HUES64 (cell line): Measurements from ENCODE around the gene PEAR1.
"Not testable (repeated sequence)": the region's sequence is repeated elsewhere in the genome, so short reads cannot be mapped to it uniquely, and the experiment has no call there.

Experiments used
- H3K27ac ChIP-seq: 2 replicates; pipeline ENCODE4 v1.7.0; 2013; ENCODE audit warnings: low read depth, low read length, inconsistent platforms
- H3K27me3 ChIP-seq: 2 replicates; pipeline ENCODE4 v1.6.1; 2013; ENCODE audit warnings: mild to moderate bottlenecking, low read length; ENCODE audit not compliant: insufficient read depth
- H3K36me3 ChIP-seq: 2 replicates; pipeline ENCODE4 v1.6.1; 2013; ENCODE audit warnings: mild to moderate bottlenecking, low read length; ENCODE audit not compliant: insufficient read depth
- H3K4me1 ChIP-seq: 2 replicates; pipeline ENCODE4 v1.6.1; 2013; ENCODE audit warnings: mild to moderate bottlenecking, low read length, moderate library complexity; ENCODE audit not compliant: insufficient read depth
- H3K4me3 ChIP-seq: 2 replicates; pipeline ENCODE4 v1.5.1; 2013; ENCODE audit warnings: mild to moderate bottlenecking, low read length, moderate library complexity
- H3K9ac ChIP-seq: 2 replicates; pipeline ENCODE4 v1.6.1; 2013; ENCODE audit warnings: mild to moderate bottlenecking, low read depth, low read length
- H3K9me3 ChIP-seq: 2 replicates; pipeline ENCODE4 v1.6.1; 2013; ENCODE audit warnings: low read depth, low read length; ENCODE audit not compliant: insufficient read depth
- WGBS: fragments of 150-250, 120-280 bp; methylation state at CpG from one replicate; pipeline ENCODE4 v1.1.7; 2013; ENCODE audit warnings: missing lambda C conversion rate; 5-methylcytosine and 5-hydroxymethylcytosine counted together

PEAR1 gene

GRCh38 chr1:156924478-156925153, 31.1 kb downstream of the PEAR1 start:
- H3K27ac ChIP-seq = no peak overlapping the region
- H3K36me3 ChIP-seq = no peaks in the 10 kb centered on the region
- WGBS = 13% methylated on average over 21 of the region's 22 CpGs
- no peaks in the 10 kb centered on the region for H3K9me3 ChIP-seq
- H3K9ac ChIP-seq = no peak overlapping the region
- H3K4me3 ChIP-seq = peak overlapping the region; percentile 48
- H3K27me3 ChIP-seq = peaks cover 100% of the 10 kb centered on the region
- peaks cover 3% of the 10 kb centered on the region; the same call in 1 of the 2 replicates for H3K4me1 ChIP-seq

- Histone ChIP-seq H3K36me3 (no peaks in the 10 kb centered on the region), H3K4me1 (peaks cover 3% of the 10 kb centered on the region; the same call in 1 of the 2 replicates), H3K9ac (no peak overlapping the region), H3K27me3 (peaks cover 98% of the 10 kb centered on the region), H3K9me3 (no peaks in the 10 kb centered on the region), H3K27ac (no peak overlapping the region), H3K4me3 (0 out of 2 replicates have a peak overlapping the region, but pooled peaks have one; percentile 48)
- WGBS = 79% methylated on average over 5 of the region's 5 CpGs
Observed at GRCh38 chr1:156925154-156926010, 31.9 kb downstream of the PEAR1 start.

- Histone ChIP-seq H3K4me1 (peaks cover 3% of the 10 kb centered on the region; the same call in 1 of the 2 replicates), H3K27ac (no peak overlapping the region), H3K36me3 (no peaks in the 10 kb centered on the region), H3K9ac (no peak overlapping the region), H3K27me3 (peaks cover 95% of the 10 kb centered on the region), H3K4me3 (no peak overlapping the region), H3K9me3 (no peaks in the 10 kb centered on the region)
- whole genome bisulfite sequencing = 67% methylated on average over 3 of the region's 3 CpGs
Observed at GRCh38 chr1:156926175-156926574, 32.7 kb downstream of the PEAR1 start.

- H3K27ac ChIP-seq, H3K9me3 ChIP-seq, H3K4me1 ChIP-seq, H3K36me3 ChIP-seq, H3K9ac ChIP-seq: not testable (repeated sequence)
- 80% methylated on average over 6 of the region's 6 CpGs for WGBS
- Histone ChIP-seq H3K4me3 (peak overlapping the region; percentile 58; the same call in 1 of the 2 replicates), H3K27me3 (peaks cover 90% of the 10 kb centered on the region)
Observed at GRCh38 chr1:156926695-156927094, 33.2 kb downstream of the PEAR1 start.

GRCh38 chr1:156927215-156928042, 33.9 kb downstream of the PEAR1 start:
- H3K27me3 ChIP-seq = peaks cover 83% of the 10 kb centered on the region

GRCh38 chr1:156928043-156928602, 34.6 kb downstream of the PEAR1 start:
- Histone ChIP-seq H3K27me3 (peaks cover 76% of the 10 kb centered on the region), H3K9ac (no peak overlapping the region), H3K4me1 (peaks cover 3% of the 10 kb centered on the region), H3K4me3 (peak overlapping the region; percentile 58; the same call in 1 of the 2 replicates), H3K27ac (no peak overlapping the region), H3K9me3 (no peaks in the 10 kb centered on the region), H3K36me3 (no peaks in the 10 kb centered on the region)
- whole genome bisulfite sequencing = 16% methylated on average over 4 of the region's 4 CpGs

More at GRCh38 chr1:156927215-156928042, 33.9 kb downstream of the PEAR1 start:
- Histone ChIP-seq H3K27ac (no peak overlapping the region), H3K9ac (no peak overlapping the region), H3K4me3 (peak overlapping the region; percentile 58), H3K9me3 (no peaks in the 10 kb centered on the region), H3K4me1 (peaks cover 3% of the 10 kb centered on the region; the same call in 1 of the 2 replicates), H3K36me3 (no peaks in the 10 kb centered on the region)
- 3% methylated on average over 64 of the region's 64 CpGs for WGBS

- Histone ChIP-seq H3K27ac (no peak overlapping the region), H3K9me3 (no peaks in the 10 kb centered on the region), H3K27me3 (peaks cover 60% of the 10 kb centered on the region), H3K36me3 (peaks cover 5% of the 10 kb centered on the region; the same call in 1 of the 2 replicates), H3K4me1 (no peaks in the 10 kb centered on the region; the same call in 1 of the 2 replicates), H3K4me3 (no peak overlapping the region), H3K9ac (no peak overlapping the region)
- WGBS = 75% methylated on average over 6 of the region's 6 CpGs
Observed at GRCh38 chr1:156929596-156930238, 36.2 kb downstream of the PEAR1 start.

- Histone ChIP-seq H3K9ac (no peak overlapping the region), H3K9me3 (no peaks in the 10 kb centered on the region), H3K4me1 (no peaks in the 10 kb centered on the region; the same call in 1 of the 2 replicates), H3K27ac (no peak overlapping the region), H3K4me3 (no peak overlapping the region), H3K27me3 (peaks cover 52% of the 10 kb centered on the region), H3K36me3 (peaks cover 11% of the 10 kb centered on the region)
- WGBS = 55% methylated on average over 4 of the region's 4 CpGs
Observed at GRCh38 chr1:156930483-156930882, 37.0 kb downstream of the PEAR1 start.

- no peak overlapping the region for H3K9ac ChIP-seq
- H3K27me3 ChIP-seq = peaks cover 43% of the 10 kb centered on the region
- H3K4me1 ChIP-seq = no peaks in the 10 kb centered on the region; the same call in 1 of the 2 replicates
- H3K4me3 ChIP-seq = no peak overlapping the region
- no peaks in the 10 kb centered on the region for H3K9me3 ChIP-seq
- WGBS = 90% methylated on average over 11 of the region's 11 CpGs
- peaks cover 18% of the 10 kb centered on the region for H3K36me3 ChIP-seq
- no peak overlapping the region for H3K27ac ChIP-seq
Observed at GRCh38 chr1:156931211-156931952, 37.9 kb downstream of the PEAR1 start.
